ENCODE results near the gene PITX2.
A peak's percentile ranks its signal among the peaks of the same experiment; 100 is the strongest.

The PITX2 gene

DNA sequence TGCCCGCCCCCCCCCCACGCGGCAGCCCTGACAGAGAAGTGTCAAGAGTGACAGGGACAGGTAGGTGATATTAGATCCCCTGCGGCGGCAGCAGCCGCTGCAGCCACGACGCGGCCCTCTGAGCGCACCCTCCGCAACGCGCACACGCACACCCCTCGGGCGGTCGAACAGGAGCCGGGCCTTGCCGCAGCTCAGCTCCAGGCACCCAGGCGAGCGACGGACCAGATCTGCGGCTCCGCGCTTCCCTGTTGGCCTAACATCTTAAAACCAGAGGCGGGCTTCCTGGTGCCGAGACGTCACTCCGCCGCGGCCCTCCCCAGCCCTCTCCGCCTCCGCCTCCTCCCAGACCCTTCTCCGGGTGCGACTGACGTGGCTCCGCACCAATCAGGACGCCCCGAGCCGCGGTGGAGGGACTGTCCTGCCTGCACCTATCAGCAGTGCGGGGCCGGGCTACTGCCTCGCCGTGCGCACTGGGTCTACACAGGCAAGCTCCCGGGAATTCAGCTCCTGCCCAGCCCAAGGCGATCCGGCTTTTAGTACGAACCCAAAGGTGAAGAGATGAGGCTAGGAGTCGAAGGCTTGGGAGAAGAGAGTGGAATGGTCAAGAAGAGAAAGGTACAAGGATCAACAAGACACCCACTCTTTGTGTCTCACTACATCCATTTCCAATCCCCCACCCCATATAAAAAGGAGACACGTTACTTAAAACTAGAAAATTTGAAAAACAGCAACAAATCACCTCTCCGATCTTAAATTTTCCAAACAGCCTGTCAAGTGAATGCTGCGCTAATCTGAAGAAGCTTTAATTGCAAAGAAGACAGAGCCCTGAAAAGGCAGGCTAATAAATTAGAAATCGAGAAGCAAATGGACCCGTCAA, at the start of gene PITX2:
TSS of gene PITX2 (minus strand) at position 237 of the 877 bp plus-strand sequence. CDS start 617 bp downstream, outside the sequence.
- peak; percentile 92 to 93 for DNase-seq (ENCODE audit: low read depth in 2 of 2)

DNA sequence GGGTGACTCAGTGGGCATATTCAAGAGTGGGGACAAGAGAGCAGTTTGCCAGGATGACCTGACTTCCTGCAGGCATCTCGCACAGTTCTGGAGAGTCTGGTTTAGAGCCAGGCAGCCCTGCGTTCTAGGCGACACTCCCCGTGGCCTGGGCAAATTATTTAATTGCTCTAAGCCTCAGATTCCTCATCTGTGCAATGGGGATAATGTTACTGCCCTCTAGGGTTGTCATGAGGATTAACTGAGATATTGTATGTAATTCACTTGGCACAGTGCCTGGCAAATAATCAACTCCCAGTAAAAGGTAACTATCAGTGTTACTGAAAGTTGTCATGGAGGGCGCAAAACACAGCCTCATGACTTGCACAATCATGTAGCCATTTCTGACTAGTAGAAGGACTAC, 48.8 kb upstream of the PITX2 start:
- no peak for DNase-seq (ENCODE audit: low read depth in 2 of 2)

DNA sequence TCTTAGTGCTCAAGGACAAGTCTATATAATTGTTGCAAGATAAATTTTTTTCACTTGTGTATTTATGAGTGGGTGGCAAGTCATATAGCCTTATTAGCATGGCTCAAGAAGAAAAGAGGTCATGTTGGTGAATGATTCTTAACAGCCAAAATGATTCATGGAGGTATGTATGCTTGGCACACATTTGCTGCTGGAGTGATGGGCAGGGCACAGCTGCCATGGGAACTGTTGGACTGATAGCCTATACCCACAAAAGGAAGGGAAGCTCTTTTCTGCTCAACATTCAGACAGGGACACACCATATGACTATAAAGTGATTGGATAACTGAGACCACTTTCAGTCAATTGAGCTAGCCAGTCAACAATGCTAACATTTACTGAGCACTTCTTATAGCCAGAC, 46.8 kb upstream of the PITX2 start:
- no peak for DNase-seq (ENCODE audit: low read depth in 2 of 2)

DNA sequence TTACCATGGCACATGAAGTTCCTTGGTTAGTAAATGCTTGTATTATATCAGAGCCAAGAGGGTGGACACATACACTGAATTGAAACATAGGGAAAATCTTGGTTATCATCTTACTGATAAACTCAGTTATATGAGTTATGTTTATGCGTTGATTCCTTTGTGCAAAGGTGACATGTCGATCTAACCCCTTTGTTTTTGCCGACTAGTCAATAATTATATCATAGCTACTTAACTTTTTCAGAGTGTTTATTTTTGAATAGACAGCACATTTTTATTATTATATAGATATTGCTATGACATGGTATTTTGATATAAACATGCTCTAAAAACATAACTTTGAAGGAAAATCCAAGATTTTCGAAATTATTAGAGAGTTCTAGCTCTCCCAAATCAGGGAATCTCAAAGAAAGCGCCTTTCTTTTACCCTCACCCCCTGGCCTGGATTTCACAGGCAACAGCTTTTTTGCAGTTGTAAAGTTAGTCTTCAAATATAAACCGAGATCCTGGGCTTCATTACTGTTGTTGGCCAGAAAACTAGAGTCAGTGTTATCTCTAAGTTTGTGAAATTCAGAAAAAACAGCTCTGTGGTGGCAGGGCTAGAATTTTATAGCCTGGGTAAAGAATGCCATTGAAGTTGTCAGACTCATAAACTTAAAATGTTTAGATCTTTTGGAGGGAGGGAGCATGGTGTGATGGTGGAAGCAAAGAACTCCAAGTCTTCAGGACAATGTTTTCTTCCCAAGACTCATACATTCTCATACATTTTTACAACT, 45.8 kb upstream of the PITX2 start:
- DNase-seq (ENCODE audit: low read depth in 2 of 2) = no peak

DNA sequence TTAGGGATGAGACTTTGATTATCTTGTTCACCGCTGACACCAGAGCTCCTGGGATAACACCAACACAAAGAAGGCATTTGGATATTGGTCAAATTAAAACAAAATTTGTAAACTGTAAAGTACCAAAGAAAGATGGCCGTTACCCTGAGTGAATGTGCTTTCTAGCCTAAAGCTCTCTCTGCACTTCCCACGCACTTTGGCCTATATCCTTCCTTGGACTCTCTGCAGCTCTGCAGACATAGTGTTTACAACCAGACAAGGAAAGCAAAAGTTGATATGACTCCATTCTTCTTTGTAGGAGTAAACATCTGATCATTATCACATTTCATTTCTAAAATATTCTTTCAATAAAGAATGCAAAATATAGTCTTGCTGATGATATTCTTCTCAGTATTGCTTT, 44.8 kb upstream of the PITX2 start:
- DNase-seq (ENCODE audit: low read depth in 2 of 2) = no peak

DNA sequence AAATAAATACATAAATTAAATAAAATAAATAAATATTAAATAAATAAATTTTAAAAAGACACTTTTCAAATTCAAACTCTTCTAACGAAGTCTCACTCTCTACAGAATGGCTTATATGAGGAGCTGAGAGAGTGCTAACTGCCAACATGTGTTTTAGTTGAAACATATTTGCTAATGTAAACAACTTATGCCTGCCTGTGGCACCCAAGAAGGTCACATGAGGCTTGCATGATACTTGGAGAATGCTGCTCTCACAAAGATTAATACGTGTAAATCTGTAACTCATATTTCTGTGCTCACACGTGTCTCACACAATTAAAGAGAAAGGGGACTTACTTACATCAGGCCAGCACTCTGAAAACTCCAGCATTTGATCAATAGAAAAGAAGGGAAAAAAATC, 43.2 kb upstream of the PITX2 start:
- peak; percentile 21 to 25 for DNase-seq (ENCODE audit: low read depth in 2 of 2)

DNA sequence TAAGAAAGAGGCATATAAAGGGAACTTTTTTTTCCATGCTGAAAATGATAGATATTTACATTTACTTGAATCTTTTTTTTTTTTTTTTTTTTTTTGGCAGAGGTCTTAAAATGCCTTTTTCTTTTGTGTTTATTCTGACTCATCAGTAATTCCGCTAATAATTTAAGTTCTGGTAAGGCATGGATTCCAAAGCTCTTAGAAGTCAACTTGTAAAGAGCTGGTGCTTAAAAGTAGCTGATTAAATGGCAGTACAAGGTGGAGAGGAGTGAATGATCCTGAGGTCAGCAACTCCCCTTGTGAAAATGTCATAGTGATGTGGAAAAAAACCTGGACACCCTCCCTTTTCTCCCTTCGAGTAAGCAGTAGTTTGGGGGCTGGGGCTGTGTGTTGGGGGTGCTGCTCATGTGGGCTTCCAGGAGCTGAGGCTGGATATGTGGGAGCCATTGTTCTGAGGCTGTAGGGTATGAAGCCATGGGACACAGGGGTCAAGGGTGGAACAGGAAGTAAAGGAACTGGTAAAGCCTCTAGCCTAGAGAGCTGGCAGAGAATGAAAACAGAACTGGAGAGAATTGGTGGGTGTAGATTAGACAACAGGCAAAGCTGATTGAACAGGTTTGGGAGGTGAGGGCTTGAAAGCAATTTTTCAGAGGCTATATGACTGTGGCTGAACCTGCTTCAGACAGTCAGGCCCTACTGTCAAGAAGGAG, 41.0 kb upstream of the PITX2 start:
- DNase-seq (ENCODE audit: low read depth in 2 of 2) = peak; percentile 60 to 72

DNA sequence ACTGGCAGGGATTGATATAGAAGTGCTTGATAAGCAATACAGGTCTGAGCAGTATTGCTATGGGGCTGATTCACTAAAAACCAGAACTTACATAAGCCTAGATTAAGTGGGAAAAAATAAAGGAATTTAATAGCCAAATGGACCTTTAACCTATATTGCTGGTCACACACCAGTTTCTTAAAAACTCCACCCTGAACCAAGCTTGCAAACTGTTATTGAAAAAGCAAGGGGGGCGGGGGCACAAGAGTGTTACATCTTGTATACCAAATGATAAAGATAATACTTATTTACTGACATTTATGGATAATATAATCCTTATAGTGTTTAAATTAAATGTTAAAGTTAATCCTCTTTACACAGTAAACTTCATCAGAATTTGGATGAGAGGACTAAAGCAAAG, 40.3 kb upstream of the PITX2 start:
- no peak for DNase-seq (ENCODE audit: low read depth in 2 of 2)

DNA sequence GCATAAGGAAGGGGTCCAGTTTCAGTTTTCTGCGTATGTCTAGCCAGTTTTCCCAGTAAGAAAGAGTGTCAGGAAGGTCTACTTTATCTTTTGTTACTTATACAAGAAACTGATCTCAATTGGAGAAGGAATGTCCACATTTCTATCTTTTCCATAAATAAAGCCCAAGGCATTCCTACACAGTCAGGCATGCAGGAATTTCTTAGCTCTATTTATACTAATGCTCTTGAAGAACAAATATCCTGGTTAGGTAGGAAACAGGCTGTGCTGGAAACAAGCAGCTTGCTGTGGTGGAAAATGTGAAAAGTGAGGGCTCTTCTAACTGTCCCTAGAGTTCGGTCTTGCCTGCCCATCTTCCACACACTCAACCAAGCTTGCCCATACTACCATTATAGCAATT, 37.9 kb upstream of the PITX2 start:
- no peak for DNase-seq (ENCODE audit: low read depth in 2 of 2)

DNA sequence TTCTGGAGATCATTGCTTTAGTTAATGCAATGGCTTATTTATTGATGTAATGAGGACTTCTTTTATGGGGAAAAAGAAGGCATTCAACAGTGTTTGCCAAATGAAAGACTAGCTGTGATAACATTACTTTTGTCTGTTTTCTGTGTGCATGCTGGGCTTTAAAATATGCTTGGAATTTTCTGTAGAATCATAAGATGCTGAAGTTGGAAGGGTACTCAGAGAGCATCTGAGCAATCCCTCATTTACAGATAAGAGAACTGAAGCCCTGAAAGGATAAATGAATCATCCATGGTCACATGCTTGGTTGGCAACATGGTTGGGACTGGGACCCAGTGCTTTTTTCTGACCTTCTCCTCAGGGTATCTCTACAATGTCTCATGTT, 31.4 kb upstream of the PITX2 start:
- peak; percentile 40 for DNase-seq (ENCODE audit: low read depth in 2 of 2)

DNA sequence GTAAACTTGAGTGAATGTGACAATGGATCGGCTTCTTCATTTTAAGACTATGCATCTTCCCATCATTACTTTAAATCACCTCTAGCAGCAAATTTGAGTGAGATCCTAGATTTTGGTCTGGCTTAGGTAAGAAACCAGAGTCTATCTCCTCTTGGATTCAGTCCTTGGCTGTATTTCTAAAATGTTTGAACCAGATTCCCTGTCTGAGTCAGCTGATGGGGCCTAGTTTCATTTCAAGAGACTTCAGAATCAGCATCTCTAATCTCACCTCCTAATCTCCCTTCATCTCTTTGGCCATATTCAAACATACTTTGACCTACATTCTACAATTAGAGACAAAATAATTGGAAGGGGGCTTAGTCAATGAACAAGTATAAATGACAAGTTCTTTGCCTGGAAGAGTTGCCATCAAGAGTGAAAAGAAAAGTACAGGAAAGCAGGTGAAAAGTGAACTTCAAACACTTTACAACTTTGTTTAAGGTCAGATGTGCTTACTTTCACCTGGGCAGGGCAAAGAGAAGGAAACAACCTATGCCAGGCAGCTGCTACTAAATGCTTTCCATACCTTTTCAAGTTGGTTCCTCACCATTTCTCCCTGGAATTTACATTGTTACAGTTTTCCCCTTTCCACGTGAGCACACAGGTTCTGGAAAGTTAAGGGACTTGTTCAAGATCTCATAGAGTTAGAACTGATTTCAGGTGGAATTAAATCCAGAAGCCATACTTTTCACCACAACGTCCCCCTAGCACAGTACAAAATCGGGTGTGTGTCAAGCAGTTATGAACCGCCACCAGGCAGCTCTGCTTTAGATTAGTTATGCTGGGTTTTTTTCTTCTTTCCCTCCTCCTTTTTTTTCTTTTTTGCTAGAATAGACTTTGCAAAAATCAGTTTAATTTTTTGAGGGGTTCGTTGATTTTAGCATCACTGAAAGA, 30.7 kb upstream of the PITX2 start:
- DNase-seq (ENCODE audit: low read depth in 2 of 2) = no peak

DNA sequence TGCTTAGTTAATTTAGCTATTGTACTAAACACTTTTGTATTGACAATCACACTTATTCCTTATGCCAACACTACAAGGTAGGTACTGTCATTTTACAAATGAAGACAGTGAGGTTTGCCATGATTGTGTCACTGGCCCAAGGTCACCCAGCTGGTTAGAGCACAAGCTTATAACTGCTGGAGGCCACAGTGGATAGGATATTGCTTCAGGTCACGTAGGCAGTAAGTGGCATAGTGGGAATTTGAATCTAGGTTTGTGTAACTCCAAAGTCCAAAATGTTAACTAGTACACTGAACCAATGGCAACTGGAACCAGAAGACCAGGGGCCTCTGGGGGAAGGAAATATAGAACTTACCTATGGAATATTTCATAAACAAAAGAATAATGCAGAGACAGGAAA, 21.1 kb upstream of the PITX2 start:
- DNase-seq (ENCODE audit: low read depth in 2 of 2) = no peak

DNA sequence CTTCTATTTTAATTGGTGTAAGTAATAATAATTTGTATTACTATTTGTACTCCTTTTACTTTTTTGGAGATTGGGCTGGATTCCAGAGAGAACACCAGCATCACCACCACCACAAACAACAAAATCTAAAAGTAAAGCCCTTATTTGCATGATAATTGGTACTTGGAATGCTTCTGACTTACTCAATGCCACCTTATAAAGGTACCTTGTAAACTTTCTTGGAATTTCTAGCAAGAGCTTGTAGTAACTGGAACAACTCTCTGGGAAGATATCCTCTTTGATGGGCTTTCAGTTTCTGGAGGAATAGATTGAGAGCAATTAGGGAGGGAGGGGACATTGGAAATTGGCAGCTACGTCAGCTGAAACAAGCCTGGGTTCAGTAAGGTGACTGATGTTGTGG, 20.2 kb upstream of the PITX2 start:
- DNase-seq (ENCODE audit: low read depth in 2 of 2) = no peak

DNA sequence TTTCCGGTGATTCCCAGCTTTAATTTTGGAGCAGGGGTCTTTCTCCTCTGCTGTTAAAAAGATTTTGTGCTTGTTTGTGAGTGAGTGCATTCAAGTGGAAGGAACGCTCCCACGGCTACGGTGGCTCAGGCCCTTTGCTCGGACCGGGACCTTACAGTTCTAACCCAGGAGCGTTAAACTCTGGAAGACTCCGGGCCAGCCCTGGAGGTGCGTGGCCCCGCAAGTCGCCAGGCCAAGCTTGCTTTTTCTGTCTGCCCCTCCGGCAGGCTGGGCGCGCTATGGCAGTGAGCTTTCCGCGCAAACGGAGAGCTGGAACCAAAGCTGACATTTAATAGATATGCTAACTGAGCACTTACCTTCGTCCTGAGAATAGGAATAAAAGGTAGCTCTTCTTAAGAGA, 18.3 kb upstream of the PITX2 start:
- DNase-seq (ENCODE audit: low read depth in 2 of 2) = no peak

DNA sequence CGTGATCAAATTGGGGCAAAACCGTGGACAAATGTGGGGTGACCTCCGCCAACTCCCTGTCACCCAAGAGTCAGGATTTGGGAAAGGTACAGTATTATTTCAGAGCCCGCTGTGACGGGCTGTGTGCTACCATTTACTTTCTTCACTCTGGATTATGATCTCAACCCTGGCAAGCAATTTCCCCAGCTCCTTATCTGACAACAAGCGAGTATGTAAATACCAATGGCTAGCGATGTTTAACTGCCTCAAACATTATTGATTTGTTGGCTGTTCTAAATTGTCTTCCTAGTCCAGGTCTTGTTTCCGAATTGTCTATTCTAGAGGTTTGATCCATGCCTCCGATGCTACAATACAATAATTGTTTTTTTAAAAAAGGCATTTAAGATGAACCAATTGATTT, 17.7 kb upstream of the PITX2 start:
- no peak for DNase-seq (ENCODE audit: low read depth in 2 of 2)

DNA sequence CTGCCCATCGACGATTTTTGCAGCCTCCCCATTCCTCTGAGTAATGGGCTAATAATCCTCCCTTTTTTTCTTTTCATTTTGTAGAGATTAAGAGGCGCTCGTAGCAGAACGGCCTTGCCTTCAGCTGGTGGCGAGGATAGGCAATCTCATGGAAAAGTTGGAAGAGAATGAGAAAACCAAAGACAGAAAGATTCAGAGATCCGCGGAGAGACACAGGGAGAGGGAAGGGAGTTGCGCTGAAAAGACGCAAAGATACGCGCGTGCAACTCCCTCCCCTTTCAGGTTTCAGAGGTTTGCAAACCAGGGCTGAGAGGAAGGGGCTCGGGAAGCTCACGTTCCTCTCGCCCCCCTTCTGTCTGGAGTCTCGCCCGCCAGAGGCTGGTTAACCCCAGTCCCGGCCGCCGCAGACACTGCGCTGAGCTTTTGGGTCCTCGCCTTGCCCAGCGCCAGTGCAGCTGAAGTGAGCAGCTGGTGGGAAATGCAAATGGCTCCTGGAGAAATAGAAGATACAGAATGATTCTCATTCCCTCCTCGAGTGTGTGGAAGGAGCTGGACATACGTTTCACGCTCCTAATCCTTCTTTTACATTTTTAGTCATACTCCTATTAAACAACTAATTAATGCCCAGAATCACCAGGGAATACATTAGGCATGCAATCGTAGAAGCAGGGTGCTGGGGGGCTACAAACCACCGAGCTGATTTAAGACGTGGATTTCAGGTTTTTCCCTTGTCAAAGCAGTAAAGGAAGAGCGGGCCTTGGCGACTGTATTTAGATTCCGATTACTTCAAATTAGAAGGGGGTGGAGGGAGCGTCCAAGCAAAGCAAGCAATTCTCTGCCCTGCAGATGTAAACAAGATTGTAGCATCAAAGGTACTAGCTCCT, 16.6 kb upstream of the PITX2 start:
- no peak for DNase-seq (ENCODE audit: low read depth in 2 of 2)

DNA sequence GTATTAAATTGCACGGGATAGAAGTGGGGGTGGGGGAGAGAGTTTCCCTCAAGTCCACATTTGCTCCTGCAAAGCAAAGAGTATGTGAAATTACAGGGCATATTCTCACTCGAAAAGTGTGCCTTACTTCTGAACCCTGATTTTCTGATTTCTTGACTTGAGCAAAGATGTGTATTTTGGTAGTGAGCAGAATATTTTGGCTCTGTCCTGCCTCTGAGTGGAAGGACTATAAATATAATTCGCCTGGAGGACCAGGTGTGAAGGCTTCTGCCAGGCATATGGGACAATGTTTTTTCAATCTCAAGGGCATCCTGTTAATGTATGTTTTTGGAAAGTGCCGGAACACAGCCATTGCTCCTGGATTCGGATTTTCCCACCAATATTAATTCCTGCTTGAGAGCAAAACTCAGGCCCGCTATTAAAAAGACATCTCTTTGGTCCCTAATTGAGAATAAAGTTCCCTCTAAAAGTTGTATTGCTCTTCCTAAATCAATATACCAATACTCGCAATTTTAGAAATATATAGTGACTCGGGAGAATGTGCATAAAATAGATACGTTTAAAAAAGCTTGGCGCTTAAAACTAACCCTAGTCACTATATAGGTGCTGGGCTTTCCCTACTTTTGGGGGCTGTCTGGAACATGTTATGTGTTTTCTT, 15.3 kb upstream of the PITX2 start:
- DNase-seq (ENCODE audit: low read depth in 2 of 2) = no peak

DNA sequence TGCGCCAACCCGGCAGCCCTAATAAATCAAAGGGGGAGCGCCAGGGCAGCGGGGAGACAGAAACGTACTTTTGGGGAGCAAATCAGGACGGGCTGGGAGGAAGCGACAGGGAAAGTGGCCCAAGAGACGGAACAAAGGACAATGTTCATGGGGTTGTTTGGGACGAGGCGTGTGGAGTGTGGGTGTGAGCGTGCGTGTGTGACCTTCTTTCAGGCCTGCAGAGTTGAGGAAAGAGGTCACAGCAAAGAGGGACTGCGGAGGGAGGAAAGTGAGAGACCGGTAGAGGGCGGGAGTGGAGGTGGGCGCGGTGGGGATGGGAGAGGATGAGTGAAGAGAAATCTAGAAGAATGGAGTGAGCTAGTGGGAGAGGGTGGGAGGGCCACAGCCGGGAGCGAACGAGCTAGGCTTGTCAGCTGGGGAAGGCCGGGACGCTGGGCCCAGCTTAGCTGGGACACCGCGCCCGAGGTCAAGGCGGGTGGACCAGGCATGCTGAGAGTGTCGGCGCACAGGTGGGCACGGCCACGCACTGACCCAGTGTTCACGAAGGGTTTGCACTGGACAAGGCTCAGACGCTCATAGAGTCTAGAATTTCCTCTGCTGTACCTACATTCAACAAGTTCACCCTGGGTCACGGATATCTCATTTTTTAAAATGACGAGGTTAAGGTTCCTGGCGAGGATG, 14.7 kb upstream of the PITX2 start:
- no peak for DNase-seq (ENCODE audit: low read depth in 2 of 2)
